Spinal cord (tissue), 10 donors: ENCODE results near the gene TOP3A. TPM values are rescaled to one million over a fixed set of nuclear protein-coding genes. Genes with fewer than 3 reads are reported as not detected.

Source experiments
- DNase-seq, 6 donors: peaks; one replicate each; pipeline versions ENCODE4 v3.0.0 to v3.0.0-alpha.2; 2013 to 2015; ENCODE audit warnings: low spot score in 6 of 6, low read depth in 4 of 6
- H3K27ac ChIP-seq: one replicate; pipeline ENCODE4 v1.5.1; 2013; ENCODE audit warnings: low read depth, low read length, control low read depth
- H3K27me3 ChIP-seq: one replicate; pipeline ENCODE4 v1.6.1; 2013; ENCODE audit warnings: low read length; ENCODE audit not compliant: control insufficient read depth, insufficient read depth
- H3K36me3 ChIP-seq: one replicate; pipeline ENCODE4 v1.6.1; 2013; ENCODE audit warnings: low read length; ENCODE audit not compliant: control insufficient read depth, insufficient read depth
- H3K4me1 ChIP-seq: one replicate; pipeline ENCODE4 v1.6.1; 2013; ENCODE audit warnings: low read length; ENCODE audit not compliant: control insufficient read depth, insufficient read depth
- H3K4me3 ChIP-seq: one replicate; pipeline ENCODE4 v1.5.1; 2013; ENCODE audit warnings: low read depth, low read length, control low read depth
- H3K9me3 ChIP-seq: one replicate; pipeline ENCODE4 v1.6.1; 2013; ENCODE audit warnings: low read length; ENCODE audit not compliant: control insufficient read depth, insufficient read depth
- WGBS: methylation state at CpG from one replicate; pipeline ENCODE4 v1.1.5; 2013; ENCODE audit warnings: missing lambda C conversion rate; ENCODE audit not compliant: insufficient coverage; 5-methylcytosine and 5-hydroxymethylcytosine counted together
- polyA plus RNA-seq, 2 donors: library from polyadenylated mRNA; unstranded; fragments of 120-200 nt; gene quantifications; one replicate each; pipeline ENCODE4 v1.2.1, GENCODE V29; 2013; ENCODE audit not compliant: insufficient read length in 2 of 2
- total RNA-seq, 2 donors: library from RNA; depleted of rRNA in 1 of 2; stranded (reverse); fragments of 120-200 nt in 1 of 2; fragments of >200 nt in 1 of 2; gene quantifications; one replicate each; pipeline versions ENCODE4 v1.2.3 to v1.2.4, GENCODE V29; 2013 to 2014
- donor health status: healthy.

Gene TOP3A
- total and polyA plus RNA-seq, 4 donors, result 28.1 to 70.6 (median 39.9) TPM

- no peak overlapping the region for H3K27ac ChIP-seq
- peaks cover 49% of the 10 kb centered on the region for H3K36me3 ChIP-seq
- peaks cover 29% of the 10 kb centered on the region for H3K4me1 ChIP-seq
- no peak overlapping the region for H3K4me3 ChIP-seq
- no peaks in the 10 kb centered on the region for H3K27me3 ChIP-seq
- no peaks in the 10 kb centered on the region for H3K9me3 ChIP-seq
- WGBS, result 93% methylated on average over 50 of the region's 50 CpGs
- no peak for DNase-seq
Observed at GRCh38 chr17:18263885-18264682, 50.7 kb downstream of the TOP3A start.

- H3K4me3 ChIP-seq, result no peak overlapping the region
- 90% methylated on average over 12 of the region's 12 CpGs for WGBS
- no peaks in the 10 kb centered on the region for H3K9me3 ChIP-seq
- no peaks in the 10 kb centered on the region for H3K27me3 ChIP-seq
- peaks cover 37% of the 10 kb centered on the region for H3K4me1 ChIP-seq
- no peak overlapping the region for H3K27ac ChIP-seq
- peaks cover 45% of the 10 kb centered on the region for H3K36me3 ChIP-seq
- no peak for DNase-seq
Observed at GRCh38 chr17:18262641-18263040, 52.2 kb downstream of the TOP3A start.

DNA sequence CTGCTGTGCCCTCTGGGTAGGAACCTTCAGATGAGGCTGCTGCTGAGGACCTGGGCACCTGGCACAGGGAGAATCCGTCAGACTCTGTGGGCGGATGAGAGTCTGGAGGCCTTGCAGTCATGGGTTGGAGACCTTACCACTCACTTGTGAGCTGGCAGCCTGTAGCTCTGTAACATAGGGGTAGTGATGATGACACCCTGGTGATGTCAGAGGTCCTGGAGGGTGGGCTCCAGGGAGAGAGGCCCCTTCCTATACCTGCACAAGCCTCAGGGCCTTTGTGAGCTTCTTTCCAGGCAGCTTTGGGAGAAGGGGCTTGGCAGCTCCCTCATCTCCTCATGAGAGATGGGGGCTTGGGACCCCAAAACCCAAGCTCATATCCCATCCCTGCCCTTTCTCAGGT is 52.7 kb downstream of the TOP3A start:
- H3K4me1 ChIP-seq, result peaks cover 42% of the 10 kb centered on the region
- no peak overlapping the region for H3K27ac ChIP-seq
- no peak overlapping the region for H3K4me3 ChIP-seq
- peaks cover 43% of the 10 kb centered on the region for H3K36me3 ChIP-seq
- no peaks in the 10 kb centered on the region for H3K27me3 ChIP-seq
- 92% methylated on average over 2 of the region's 2 CpGs for WGBS
- no peak for DNase-seq
- no peaks in the 10 kb centered on the region for H3K9me3 ChIP-seq

DNA sequence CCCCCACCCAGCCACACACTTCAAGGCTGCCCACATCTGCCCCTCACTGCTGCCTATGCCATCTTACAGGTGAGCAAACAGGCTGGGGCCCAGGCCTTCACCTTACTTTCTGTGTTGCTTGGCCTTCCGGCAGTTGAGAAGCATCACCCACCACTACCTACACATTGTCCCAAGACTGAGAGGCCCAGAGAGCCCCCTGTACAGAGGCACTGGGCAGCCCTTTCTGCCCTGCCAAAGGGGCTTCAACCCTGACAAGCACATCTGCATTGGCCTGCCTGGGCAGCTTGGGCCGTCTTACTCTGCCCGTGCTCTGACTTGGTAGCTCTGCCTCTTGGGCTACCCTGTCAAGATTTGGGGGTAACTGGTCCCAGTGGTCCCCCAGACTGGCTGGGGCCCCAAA is 53.1 kb downstream of the TOP3A start:
- peaks cover 47% of the 10 kb centered on the region for H3K4me1 ChIP-seq
- no peaks in the 10 kb centered on the region for H3K9me3 ChIP-seq
- no peak for DNase-seq
- peaks cover 45% of the 10 kb centered on the region for H3K36me3 ChIP-seq
- peak overlapping the region; percentile 88 for H3K4me3 ChIP-seq
- 80% methylated on average over 3 of the region's 3 CpGs for WGBS
- H3K27me3 ChIP-seq, result no peaks in the 10 kb centered on the region
- H3K27ac ChIP-seq, result no peak overlapping the region

DNA sequence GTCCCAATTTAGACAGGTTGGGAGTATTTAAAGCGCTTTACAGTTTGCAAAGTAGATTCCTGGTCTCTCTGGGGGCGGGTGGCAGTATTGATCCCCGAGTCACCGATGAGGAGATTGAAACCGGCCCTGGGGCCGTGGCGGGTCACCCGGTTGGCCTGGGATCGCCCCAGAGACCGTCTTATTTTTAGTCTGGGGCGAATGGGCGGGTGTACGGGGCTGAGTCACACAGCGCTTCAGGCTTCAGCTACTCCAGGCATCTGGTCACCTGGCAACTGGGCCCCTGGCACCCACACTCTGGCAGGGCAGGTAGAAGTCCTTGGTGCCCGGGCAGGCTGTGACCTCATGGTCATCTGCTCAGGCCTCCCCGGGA is 53.7 kb downstream of the TOP3A start:
- Histone ChIP-seq H3K36me3 (peaks cover 50% of the 10 kb centered on the region), H3K4me1 (peaks cover 49% of the 10 kb centered on the region), H3K9me3 (no peaks in the 10 kb centered on the region), H3K27me3 (no peaks in the 10 kb centered on the region), H3K4me3 (peak overlapping the region; percentile 88), H3K27ac (peak overlapping the region; percentile 79)
- WGBS, result 6% methylated on average over 16 of the region's 16 CpGs
- DNase-seq, result no peak

GRCh38 chr17:18260332-18261145 is 54.3 kb downstream of the TOP3A start, which contains the start of gene MIEF2:
TSS of gene MIEF2 (plus strand) at chr17:18260662. CDS start at chr17:18262721, 2,059 bp downstream.
- under 1% methylated on average over 72 of the region's 72 CpGs for WGBS
- H3K4me1 ChIP-seq, result peaks cover 49% of the 10 kb centered on the region
- H3K27ac ChIP-seq, result peak within 1 kb of the TSS; percentile 79

GRCh38 chr17:18259621-18260331 is 55.0 kb downstream of the TOP3A start:
- H3K27ac ChIP-seq, result peak overlapping the region; percentile 79
- DNase-seq, result no peak
- H3K4me1 ChIP-seq, result peaks cover 49% of the 10 kb centered on the region
- no peaks in the 10 kb centered on the region for H3K27me3 ChIP-seq
- 75% methylated on average over 17 of the region's 22 CpGs for WGBS
- no peaks in the 10 kb centered on the region for H3K9me3 ChIP-seq
- H3K4me3 ChIP-seq, result peak overlapping the region; percentile 88
- H3K36me3 ChIP-seq, result peaks cover 53% of the 10 kb centered on the region

More at GRCh38 chr17:18260332-18261145, 54.3 kb downstream of the TOP3A start, which contains the start of gene MIEF2:
- peak; percentile 76 to 99 (median 90) for DNase-seq
- H3K9me3 ChIP-seq, result no peaks in the 10 kb centered on the region
- no peaks in the 10 kb centered on the region for H3K27me3 ChIP-seq
- H3K36me3 ChIP-seq, result peaks cover 53% of the 10 kb centered on the region
- H3K4me3 ChIP-seq, result peak within 1 kb of the TSS; percentile 88

- no peaks in the 10 kb centered on the region for H3K27me3 ChIP-seq
- no peaks in the 10 kb centered on the region for H3K9me3 ChIP-seq
- peak within 1 kb of the TSS; percentile 79 for H3K4me3 ChIP-seq
- H3K36me3 ChIP-seq, result peaks cover 53% of the 10 kb centered on the region
- peak within 1 kb of the TSS; percentile 73 for H3K27ac ChIP-seq
- peak in 4 of 6 donors; percentile 28 to 81 (median 53) for DNase-seq
- H3K4me1 ChIP-seq, result peaks cover 49% of the 10 kb centered on the region
- under 1% methylated on average over 71 of the region's 71 CpGs for WGBS
Observed at GRCh38 chr17:18258356-18259038, 56.3 kb downstream of the TOP3A start, which contains the start of gene FLII. TSS of gene FLII (minus strand) at chr17:18258738. CDS start at chr17:18258690, 48 bp downstream.

GRCh38 chr17:18257982-18258355 is 56.8 kb downstream of the TOP3A start:
- 0% methylated on average over 15 of the region's 16 CpGs for WGBS
- Histone ChIP-seq H3K27ac (peak overlapping the region; percentile 73), H3K36me3 (peaks cover 53% of the 10 kb centered on the region), H3K27me3 (no peaks in the 10 kb centered on the region), H3K4me1 (peaks cover 49% of the 10 kb centered on the region), H3K9me3 (no peaks in the 10 kb centered on the region), H3K4me3 (peak overlapping the region; percentile 79)
- peak in 3 of 6 donors; percentile 24 to 59 (median 45) for DNase-seq
